Measurements from ENCODE around the gene AKIRIN2.

Gene AKIRIN2

GRCh38 chr6:87672641-87673040, 29.4 kb downstream of the AKIRIN2 start:
- no peak overlapping the region for H3K4me2 ChIP-seq (ENCODE audit: low read depth, low read length)
- H3K27me3 ChIP-seq (replicated peaks; ENCODE audit: insufficient read depth, low read length) = no peaks in the 10 kb centered on the region
- H4K20me1 ChIP-seq (ENCODE audit: insufficient read depth, low read length) = no peaks in the 10 kb centered on the region
- H3K27ac ChIP-seq (ENCODE audit: low read length) = no peak overlapping the region
- H3K4me3 ChIP-seq (ENCODE audit: low read length) = no peak overlapping the region
- peaks cover 12% of the 10 kb centered on the region; the same call in 1 of the 2 replicates for H3K4me1 ChIP-seq (ENCODE audit: low read length)
- H3F3A ChIP-seq (ENCODE audit: insufficient read depth, low read length) = peaks cover 4% of the 10 kb centered on the region; the same call in 1 of the 2 replicates
- H3K9ac ChIP-seq (ENCODE audit: low read length) = no peak overlapping the region
- DNase-seq = no peak
- H3K36me3 ChIP-seq (replicated peaks; ENCODE audit: insufficient read depth, low read length) = peaks cover 3% of the 10 kb centered on the region
- H2AFZ ChIP-seq (ENCODE audit: low read length) = no peak overlapping the region
- H3K9me2 ChIP-seq (replicated peaks; ENCODE audit: insufficient read depth, low read length) = no peaks in the 10 kb centered on the region
- H3K9me3 ChIP-seq (replicated peaks; ENCODE audit: insufficient read depth, low read length) = no peaks in the 10 kb centered on the region
- TF ChIP-seq EZH2 (optimal IDR thresholded peaks at IDR 0.05; ENCODE audit: low read depth, low read length) = no peak
- H3K79me2 ChIP-seq (ENCODE audit: low read length) = peaks cover 19% of the 10 kb centered on the region

- H3K27ac ChIP-seq (ENCODE audit: low read length) = no peak overlapping the region
- H3K4me2 ChIP-seq (ENCODE audit: low read depth, low read length) = no peak overlapping the region
- no peak for DNase-seq
- no peaks in the 10 kb centered on the region for H3K27me3 ChIP-seq (replicated peaks; ENCODE audit: insufficient read depth, low read length)
- H3K9me2 ChIP-seq (replicated peaks; ENCODE audit: insufficient read depth, low read length) = no peaks in the 10 kb centered on the region
- TF ChIP-seq CTCF (IDR thresholded peaks at IDR 0.05; ENCODE audit: low read length) (no peak), EZH2 (optimal IDR thresholded peaks at IDR 0.05; ENCODE audit: low read depth, low read length) (no peak), EZH2phosphoT487 (IDR thresholded peaks at IDR 0.05; ENCODE audit: low read length) (no peak)
- no peaks in the 10 kb centered on the region for H4K20me1 ChIP-seq (ENCODE audit: insufficient read depth, low read length)
- H3K4me1 ChIP-seq (ENCODE audit: low read length) = peaks cover 11% of the 10 kb centered on the region; the same call in 1 of the 2 replicates
- no peak overlapping the region for H3K4me3 ChIP-seq (ENCODE audit: low read length)
- no peaks in the 10 kb centered on the region for H3K9me3 ChIP-seq (replicated peaks; ENCODE audit: insufficient read depth, low read length)
- no peak overlapping the region for H3K9ac ChIP-seq (ENCODE audit: low read length)
- no peaks in the 10 kb centered on the region for H3F3A ChIP-seq (ENCODE audit: insufficient read depth, low read length)
- peaks cover 3% of the 10 kb centered on the region for H3K36me3 ChIP-seq (replicated peaks; ENCODE audit: insufficient read depth, low read length)
- H3K79me2 ChIP-seq (ENCODE audit: low read length) = 0 out of 2 replicates have a peak, but pooled peaks cover 11% of the 10 kb centered on the region
- no peak overlapping the region for H2AFZ ChIP-seq (ENCODE audit: low read length)
Observed at GRCh38 chr6:87671555-87672029, 30.4 kb downstream of the AKIRIN2 start.

- Histone ChIP-seq H3K9ac (ENCODE audit: low read length) (no peak overlapping the region), H3K27ac (ENCODE audit: low read length) (no peak overlapping the region), H3K4me3 (ENCODE audit: low read length) (no peak overlapping the region)
Observed at GRCh38 chr6:87670707-87671106, 31.3 kb downstream of the AKIRIN2 start.

More at GRCh38 chr6:87670707-87671106, 31.3 kb downstream of the AKIRIN2 start:
- Histone ChIP-seq H3K9me3 (replicated peaks; ENCODE audit: insufficient read depth, low read length) (no peaks in the 10 kb centered on the region), H3K4me1 (ENCODE audit: low read length) (peaks cover 11% of the 10 kb centered on the region; the same call in 1 of the 2 replicates), H3K79me2 (ENCODE audit: low read length) (0 out of 2 replicates have a peak, but pooled peaks cover 8% of the 10 kb centered on the region), H4K20me1 (ENCODE audit: insufficient read depth, low read length) (no peaks in the 10 kb centered on the region), H2AFZ (ENCODE audit: low read length) (no peak overlapping the region), H3K4me2 (ENCODE audit: low read depth, low read length) (no peak overlapping the region), H3K9me2 (replicated peaks; ENCODE audit: insufficient read depth, low read length) (no peaks in the 10 kb centered on the region), H3K36me3 (replicated peaks; ENCODE audit: insufficient read depth, low read length) (peaks cover 3% of the 10 kb centered on the region), H3K27me3 (replicated peaks; ENCODE audit: insufficient read depth, low read length) (no peaks in the 10 kb centered on the region), H3F3A (ENCODE audit: insufficient read depth, low read length) (no peaks in the 10 kb centered on the region)
- no peak for DNase-seq
- TF ChIP-seq EZH2 (optimal IDR thresholded peaks at IDR 0.05; ENCODE audit: low read depth, low read length) = no peak
- no peak for TF ChIP-seq EZH2phosphoT487 (IDR thresholded peaks at IDR 0.05; ENCODE audit: low read length)
- TF ChIP-seq CTCF (IDR thresholded peaks at IDR 0.05; ENCODE audit: low read length) = no peak
